ENCODE data around the gene ZNF57.
A peak's percentile ranks its signal among the peaks of the same experiment; 100 is the strongest.

DNA sequence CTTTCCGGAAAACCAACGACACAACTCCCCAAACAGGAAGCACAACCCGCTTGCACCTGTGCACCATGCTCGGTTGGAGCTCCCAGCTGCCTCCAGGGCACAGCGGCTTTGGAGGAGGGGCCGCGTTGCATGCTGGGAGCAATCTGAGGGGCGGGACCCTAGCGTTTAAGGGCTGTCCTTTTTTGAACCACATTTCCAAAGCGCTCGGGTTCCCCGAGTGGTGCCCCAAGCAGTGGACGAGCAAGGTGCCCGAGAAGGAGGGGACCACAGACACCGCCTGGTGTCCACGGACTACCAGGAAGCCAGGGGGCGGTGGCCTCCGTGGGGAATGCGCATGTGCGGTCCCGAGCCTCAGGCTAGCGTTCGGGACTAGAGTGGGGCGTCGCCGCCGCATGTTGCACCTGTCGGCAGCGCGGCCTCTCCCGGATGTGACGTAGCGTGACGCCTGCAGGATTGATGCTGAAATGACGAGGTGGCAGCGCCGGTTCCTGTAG is 11.9 kb upstream of the ZNF57 start:
- TF ChIP-seq, protein P1, sequence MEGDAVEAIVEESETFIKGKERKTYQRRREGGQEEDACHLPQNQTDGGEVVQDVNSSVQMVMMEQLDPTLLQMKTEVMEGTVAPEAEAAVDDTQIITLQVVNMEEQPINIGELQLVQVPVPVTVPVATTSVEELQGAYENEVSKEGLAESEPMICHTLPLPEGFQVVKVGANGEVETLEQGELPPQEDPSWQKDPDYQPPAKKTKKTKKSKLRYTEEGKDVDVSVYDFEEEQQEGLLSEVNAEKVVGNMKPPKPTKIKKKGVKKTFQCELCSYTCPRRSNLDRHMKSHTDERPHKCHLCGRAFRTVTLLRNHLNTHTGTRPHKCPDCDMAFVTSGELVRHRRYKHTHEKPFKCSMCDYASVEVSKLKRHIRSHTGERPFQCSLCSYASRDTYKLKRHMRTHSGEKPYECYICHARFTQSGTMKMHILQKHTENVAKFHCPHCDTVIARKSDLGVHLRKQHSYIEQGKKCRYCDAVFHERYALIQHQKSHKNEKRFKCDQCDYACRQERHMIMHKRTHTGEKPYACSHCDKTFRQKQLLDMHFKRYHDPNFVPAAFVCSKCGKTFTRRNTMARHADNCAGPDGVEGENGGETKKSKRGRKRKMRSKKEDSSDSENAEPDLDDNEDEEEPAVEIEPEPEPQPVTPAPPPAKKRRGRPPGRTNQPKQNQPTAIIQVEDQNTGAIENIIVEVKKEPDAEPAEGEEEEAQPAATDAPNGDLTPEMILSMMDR (IDR thresholded peaks at IDR 0.05 in 8 of 11, conservative IDR thresholded peaks at IDR 0.05 in 3 of 11): no peak
- TF ChIP-seq POLR2A (IDR thresholded peaks at IDR 0.05) (no peak), POLR2AphosphoS5 (IDR thresholded peaks at IDR 0.05) (peak; percentile 8 to 73 (median 73))
